Left ventricle myocardium inferior (tissue), 1 donor: ENCODE results near the gene PTMS. TPM values are rescaled to one million over a fixed set of nuclear protein-coding genes. Genes with fewer than 3 reads are reported as not detected.

Source experiments
- DNase-seq: peaks from one replicate; pipeline ENCODE4 v3.0.0-alpha.2; 2020
- H3K27ac ChIP-seq: fragments of 200-600 bp; replicated peaks from 2 replicates; pipeline ENCODE4 v1.8.0; 2021
- H3K27me3 ChIP-seq: fragments of 200-600 bp; 2 replicates; pipeline ENCODE4 v1.8.0; 2021; ENCODE audit warnings: low read depth
- H3K36me3 ChIP-seq: fragments of 200-600 bp; 2 replicates; pipeline ENCODE4 v1.8.0; 2021
- H3K4me1 ChIP-seq: fragments of 200-600 bp; 2 replicates; pipeline ENCODE4 v1.8.0; 2021
- H3K4me3 ChIP-seq: fragments of 200-600 bp; 2 replicates; pipeline ENCODE4 v1.8.0; 2021; ENCODE audit warnings: mild to moderate bottlenecking, moderate library complexity
- H3K9me3 ChIP-seq: fragments of 200-600 bp; replicated peaks from 2 replicates; pipeline ENCODE4 v1.8.0; 2021
- CTCF ChIP-seq: fragments of 200-600 bp; IDR thresholded peaks from 2 replicates; pipeline ENCODE4 v1.8.0; 2021; ENCODE audit warnings: antibody characterized with exemption, mild to moderate bottlenecking, borderline replicate concordance
- intact Hi-C: fragments of 100-400 bp; cut with micrococcal nuclease; formaldehyde crosslinking; loops from one replicate; pipeline ENCODE4 v1.11.0; 2022
- total RNA-seq: library from RNA; stranded (reverse); fragmentation: NEBNext Ultra II Directional; extraction: Animal tissue kit (Norgen Biotek cat#: 25700); gene quantifications from one replicate; pipeline ENCODE4 v1.2.1, GENCODE V29; 2021
- donor health status: DM: no; HTN: yes; CAD: no; lungs with severe emphysema.

The PTMS gene
- total RNA-seq, 1 donor from 2014 or later: 104 TPM

- no peak for DNase-seq
- H3K27ac ChIP-seq: peak overlapping the region; percentile 83
- intact Hi-C loops: no loop called here
- H3K4me1 ChIP-seq: peaks cover 18% of the 10 kb centered on the region
- H3K9me3 ChIP-seq: no peaks in the 10 kb centered on the region
- H3K4me3 ChIP-seq: no peak overlapping the region
- H3K36me3 ChIP-seq: no peaks in the 10 kb centered on the region
- no peak for TF ChIP-seq CTCF
- H3K27me3 ChIP-seq: peaks cover 7% of the 10 kb centered on the region
Measured at GRCh38 chr12:6779708-6780432, 13.7 kb downstream of the PTMS start.

- DNase-seq: no peak
- H3K4me1 ChIP-seq: peaks cover 18% of the 10 kb centered on the region
- H3K4me3 ChIP-seq: no peak overlapping the region
- intact Hi-C loops: no loop called here
- H3K9me3 ChIP-seq: no peaks in the 10 kb centered on the region
- no peaks in the 10 kb centered on the region for H3K36me3 ChIP-seq
- no peak for TF ChIP-seq CTCF
- no peaks in the 10 kb centered on the region for H3K27me3 ChIP-seq
- H3K27ac ChIP-seq: no peak overlapping the region
Measured at GRCh38 chr12:6780573-6780972, 14.4 kb downstream of the PTMS start.

GRCh38 chr12:6782119-6782518 is 16.0 kb downstream of the PTMS start:
- intact Hi-C loops: no loop called here
- Histone ChIP-seq H3K4me1 (peaks cover 27% of the 10 kb centered on the region), H3K9me3 (no peaks in the 10 kb centered on the region), H3K4me3 (no peak overlapping the region), H3K27ac (no peak overlapping the region), H3K27me3 (no peaks in the 10 kb centered on the region), H3K36me3 (no peaks in the 10 kb centered on the region)
- no peak for DNase-seq
- TF ChIP-seq CTCF: no peak

- Histone ChIP-seq H3K27ac (no peak overlapping the region), H3K9me3 (no peaks in the 10 kb centered on the region), H3K4me3 (no peak overlapping the region), H3K36me3 (no peaks in the 10 kb centered on the region), H3K27me3 (no peaks in the 10 kb centered on the region), H3K4me1 (peaks cover 25% of the 10 kb centered on the region)
- DNase-seq: no peak
- no peak for TF ChIP-seq CTCF
- intact Hi-C loops: no loop called here
Measured at GRCh38 chr12:6782850-6783566, 16.8 kb downstream of the PTMS start.

GRCh38 chr12:6783828-6784227 is 17.7 kb downstream of the PTMS start:
- Histone ChIP-seq H3K4me3 (no peak overlapping the region), H3K27ac (no peak overlapping the region), H3K36me3 (no peaks in the 10 kb centered on the region), H3K9me3 (no peaks in the 10 kb centered on the region), H3K4me1 (peaks cover 18% of the 10 kb centered on the region), H3K27me3 (no peaks in the 10 kb centered on the region)
- DNase-seq: no peak
- no peak for TF ChIP-seq CTCF
- intact Hi-C loops: no loop called here
